H1 (cell line): ENCODE data around the gene PIP4K2C.

ENCODE experiments used
- BACH1 ChIP-seq: IDR thresholded peaks from 2 replicates; pipeline ENCODE4 v1.6.1; 2012; ENCODE audit warnings: low read length, improper control_type of control experiment
- CBX5 ChIP-seq: fragments of 300-800, 300-1000 bp; sonication (generic); IDR thresholded peaks from 2 replicates; pipeline ENCODE4 v1.7.1; 2016; ENCODE audit warnings: antibody characterized with exemption, low read length, low read depth
- CEBPB ChIP-seq: IDR thresholded peaks from 2 replicates; pipeline ENCODE4 v1.6.1; 2012; ENCODE audit warnings: low read depth, low read length
- EP300 ChIP-seq, 2 experiments: IDR thresholded peaks; 1 replicate in 1 of 2; 2 replicates in 1 of 2; pipeline ENCODE4 v1.6.1; 2011 to 2012; ENCODE audit warnings: low read depth in 2 of 2, low read length in 2 of 2, mild to moderate bottlenecking in 2 of 2, borderline replicate concordance in 1 of 2, inconsistent platforms in 1 of 2, moderate library complexity in 1 of 2
- HDAC6 ChIP-seq: IDR thresholded peaks from one replicate; pipeline ENCODE4 v1.7.1; 2012; ENCODE audit warnings: low read depth, mild to moderate bottlenecking, inconsistent platforms, low read length, moderate library complexity
- JUND ChIP-seq: IDR thresholded peaks from 2 replicates; pipeline ENCODE4 v1.6.1; 2011; ENCODE audit warnings: mild to moderate bottlenecking, improper control_type of control experiment, low read length
- PHF8 ChIP-seq: fragments of 200-600 bp; sonication (generic); conservative IDR thresholded peaks from 2 replicates; pipeline ENCODE4 v1.7.1; 2012; ENCODE audit warnings: low read depth, mild to moderate bottlenecking, inconsistent platforms, low read length, moderate library complexity
- POLR2A ChIP-seq, 2 experiments: IDR thresholded peaks; 1 replicate in 1 of 2; 2 replicates in 1 of 2; pipeline ENCODE4 v1.6.1; 2011; ENCODE audit warnings: low read depth in 2 of 2, low read length in 2 of 2, mild to moderate bottlenecking in 2 of 2; ENCODE audit errors: control extremely low read depth in 1 of 2
- YY1 ChIP-seq: IDR thresholded peaks from 2 replicates; pipeline ENCODE4 v1.6.1; 2011; ENCODE audit warnings: low read depth, mild to moderate bottlenecking, low read length
- TF ChIP-seq, protein P1 (sequence below), 3 experiments: IDR thresholded peaks; 1 replicate in 2 of 3; 2 replicates in 1 of 3; pipeline versions ENCODE4 v1.5.1 to v1.6.1; 2011; ENCODE audit warnings: low read length in 3 of 3, mild to moderate bottlenecking in 3 of 3, inconsistent platforms in 2 of 3, low read depth in 1 of 3, moderate library complexity in 1 of 3; ENCODE audit not compliant: insufficient read depth in 1 of 3; ENCODE audit errors: control extremely low read depth in 1 of 3
- TF ChIP-seq, protein P2 (sequence below): fragments of 300-600 bp; sonication (generic); IDR thresholded peaks from 2 replicates; pipeline ENCODE4 v1.7.1; 2012; ENCODE audit warnings: low read length, moderate library complexity, mild to moderate bottlenecking, inconsistent platforms; ENCODE audit not compliant: insufficient replicate concordance

DNA sequence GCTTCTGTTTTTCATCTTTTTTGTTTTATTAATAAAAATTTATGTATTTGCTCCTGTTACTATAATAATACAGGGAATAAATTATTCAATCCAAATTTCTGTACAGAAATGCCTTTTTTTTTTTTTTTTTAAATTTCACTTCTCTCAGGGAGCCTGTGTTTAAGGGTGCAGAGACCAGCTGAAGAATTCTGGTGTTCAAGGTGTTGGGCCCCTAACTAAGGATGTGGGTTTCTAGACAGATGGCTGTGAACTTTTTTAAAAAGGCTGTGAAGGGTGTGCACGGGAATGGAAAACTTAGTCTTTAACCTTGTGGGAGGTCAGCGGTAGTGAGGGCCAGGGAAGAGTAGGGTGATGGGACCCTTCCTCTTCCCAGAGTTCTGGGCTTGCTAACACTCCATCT is 12.3 kb downstream of the PIP4K2C start:
- TF ChIP-seq, protein P1, sequence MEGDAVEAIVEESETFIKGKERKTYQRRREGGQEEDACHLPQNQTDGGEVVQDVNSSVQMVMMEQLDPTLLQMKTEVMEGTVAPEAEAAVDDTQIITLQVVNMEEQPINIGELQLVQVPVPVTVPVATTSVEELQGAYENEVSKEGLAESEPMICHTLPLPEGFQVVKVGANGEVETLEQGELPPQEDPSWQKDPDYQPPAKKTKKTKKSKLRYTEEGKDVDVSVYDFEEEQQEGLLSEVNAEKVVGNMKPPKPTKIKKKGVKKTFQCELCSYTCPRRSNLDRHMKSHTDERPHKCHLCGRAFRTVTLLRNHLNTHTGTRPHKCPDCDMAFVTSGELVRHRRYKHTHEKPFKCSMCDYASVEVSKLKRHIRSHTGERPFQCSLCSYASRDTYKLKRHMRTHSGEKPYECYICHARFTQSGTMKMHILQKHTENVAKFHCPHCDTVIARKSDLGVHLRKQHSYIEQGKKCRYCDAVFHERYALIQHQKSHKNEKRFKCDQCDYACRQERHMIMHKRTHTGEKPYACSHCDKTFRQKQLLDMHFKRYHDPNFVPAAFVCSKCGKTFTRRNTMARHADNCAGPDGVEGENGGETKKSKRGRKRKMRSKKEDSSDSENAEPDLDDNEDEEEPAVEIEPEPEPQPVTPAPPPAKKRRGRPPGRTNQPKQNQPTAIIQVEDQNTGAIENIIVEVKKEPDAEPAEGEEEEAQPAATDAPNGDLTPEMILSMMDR (IDR thresholded peaks at IDR 0.05; ENCODE audit: control extremely low read depth in 1 of 3, insufficient read depth in 1 of 3, low read depth in 1 of 3, low read length in 3 of 3) = no peak
- TF ChIP-seq POLR2A (IDR thresholded peaks at IDR 0.05; ENCODE audit: control extremely low read depth in 1 of 2, low read depth in 2 of 2, low read length in 2 of 2) = no peak
- no peak for TF ChIP-seq JUND
- no peak for TF ChIP-seq PHF8
- TF ChIP-seq CEBPB = no peak
- no peak for TF ChIP-seq YY1
- no peak for TF ChIP-seq CBX5
- TF ChIP-seq HDAC6 = no peak
- TF ChIP-seq BACH1 = no peak
- no peak for TF ChIP-seq EP300 (IDR thresholded peaks at IDR 0.05; ENCODE audit: borderline replicate concordance in 1 of 2, low read depth in 2 of 2, low read length in 2 of 2)
- TF ChIP-seq, protein P2, sequence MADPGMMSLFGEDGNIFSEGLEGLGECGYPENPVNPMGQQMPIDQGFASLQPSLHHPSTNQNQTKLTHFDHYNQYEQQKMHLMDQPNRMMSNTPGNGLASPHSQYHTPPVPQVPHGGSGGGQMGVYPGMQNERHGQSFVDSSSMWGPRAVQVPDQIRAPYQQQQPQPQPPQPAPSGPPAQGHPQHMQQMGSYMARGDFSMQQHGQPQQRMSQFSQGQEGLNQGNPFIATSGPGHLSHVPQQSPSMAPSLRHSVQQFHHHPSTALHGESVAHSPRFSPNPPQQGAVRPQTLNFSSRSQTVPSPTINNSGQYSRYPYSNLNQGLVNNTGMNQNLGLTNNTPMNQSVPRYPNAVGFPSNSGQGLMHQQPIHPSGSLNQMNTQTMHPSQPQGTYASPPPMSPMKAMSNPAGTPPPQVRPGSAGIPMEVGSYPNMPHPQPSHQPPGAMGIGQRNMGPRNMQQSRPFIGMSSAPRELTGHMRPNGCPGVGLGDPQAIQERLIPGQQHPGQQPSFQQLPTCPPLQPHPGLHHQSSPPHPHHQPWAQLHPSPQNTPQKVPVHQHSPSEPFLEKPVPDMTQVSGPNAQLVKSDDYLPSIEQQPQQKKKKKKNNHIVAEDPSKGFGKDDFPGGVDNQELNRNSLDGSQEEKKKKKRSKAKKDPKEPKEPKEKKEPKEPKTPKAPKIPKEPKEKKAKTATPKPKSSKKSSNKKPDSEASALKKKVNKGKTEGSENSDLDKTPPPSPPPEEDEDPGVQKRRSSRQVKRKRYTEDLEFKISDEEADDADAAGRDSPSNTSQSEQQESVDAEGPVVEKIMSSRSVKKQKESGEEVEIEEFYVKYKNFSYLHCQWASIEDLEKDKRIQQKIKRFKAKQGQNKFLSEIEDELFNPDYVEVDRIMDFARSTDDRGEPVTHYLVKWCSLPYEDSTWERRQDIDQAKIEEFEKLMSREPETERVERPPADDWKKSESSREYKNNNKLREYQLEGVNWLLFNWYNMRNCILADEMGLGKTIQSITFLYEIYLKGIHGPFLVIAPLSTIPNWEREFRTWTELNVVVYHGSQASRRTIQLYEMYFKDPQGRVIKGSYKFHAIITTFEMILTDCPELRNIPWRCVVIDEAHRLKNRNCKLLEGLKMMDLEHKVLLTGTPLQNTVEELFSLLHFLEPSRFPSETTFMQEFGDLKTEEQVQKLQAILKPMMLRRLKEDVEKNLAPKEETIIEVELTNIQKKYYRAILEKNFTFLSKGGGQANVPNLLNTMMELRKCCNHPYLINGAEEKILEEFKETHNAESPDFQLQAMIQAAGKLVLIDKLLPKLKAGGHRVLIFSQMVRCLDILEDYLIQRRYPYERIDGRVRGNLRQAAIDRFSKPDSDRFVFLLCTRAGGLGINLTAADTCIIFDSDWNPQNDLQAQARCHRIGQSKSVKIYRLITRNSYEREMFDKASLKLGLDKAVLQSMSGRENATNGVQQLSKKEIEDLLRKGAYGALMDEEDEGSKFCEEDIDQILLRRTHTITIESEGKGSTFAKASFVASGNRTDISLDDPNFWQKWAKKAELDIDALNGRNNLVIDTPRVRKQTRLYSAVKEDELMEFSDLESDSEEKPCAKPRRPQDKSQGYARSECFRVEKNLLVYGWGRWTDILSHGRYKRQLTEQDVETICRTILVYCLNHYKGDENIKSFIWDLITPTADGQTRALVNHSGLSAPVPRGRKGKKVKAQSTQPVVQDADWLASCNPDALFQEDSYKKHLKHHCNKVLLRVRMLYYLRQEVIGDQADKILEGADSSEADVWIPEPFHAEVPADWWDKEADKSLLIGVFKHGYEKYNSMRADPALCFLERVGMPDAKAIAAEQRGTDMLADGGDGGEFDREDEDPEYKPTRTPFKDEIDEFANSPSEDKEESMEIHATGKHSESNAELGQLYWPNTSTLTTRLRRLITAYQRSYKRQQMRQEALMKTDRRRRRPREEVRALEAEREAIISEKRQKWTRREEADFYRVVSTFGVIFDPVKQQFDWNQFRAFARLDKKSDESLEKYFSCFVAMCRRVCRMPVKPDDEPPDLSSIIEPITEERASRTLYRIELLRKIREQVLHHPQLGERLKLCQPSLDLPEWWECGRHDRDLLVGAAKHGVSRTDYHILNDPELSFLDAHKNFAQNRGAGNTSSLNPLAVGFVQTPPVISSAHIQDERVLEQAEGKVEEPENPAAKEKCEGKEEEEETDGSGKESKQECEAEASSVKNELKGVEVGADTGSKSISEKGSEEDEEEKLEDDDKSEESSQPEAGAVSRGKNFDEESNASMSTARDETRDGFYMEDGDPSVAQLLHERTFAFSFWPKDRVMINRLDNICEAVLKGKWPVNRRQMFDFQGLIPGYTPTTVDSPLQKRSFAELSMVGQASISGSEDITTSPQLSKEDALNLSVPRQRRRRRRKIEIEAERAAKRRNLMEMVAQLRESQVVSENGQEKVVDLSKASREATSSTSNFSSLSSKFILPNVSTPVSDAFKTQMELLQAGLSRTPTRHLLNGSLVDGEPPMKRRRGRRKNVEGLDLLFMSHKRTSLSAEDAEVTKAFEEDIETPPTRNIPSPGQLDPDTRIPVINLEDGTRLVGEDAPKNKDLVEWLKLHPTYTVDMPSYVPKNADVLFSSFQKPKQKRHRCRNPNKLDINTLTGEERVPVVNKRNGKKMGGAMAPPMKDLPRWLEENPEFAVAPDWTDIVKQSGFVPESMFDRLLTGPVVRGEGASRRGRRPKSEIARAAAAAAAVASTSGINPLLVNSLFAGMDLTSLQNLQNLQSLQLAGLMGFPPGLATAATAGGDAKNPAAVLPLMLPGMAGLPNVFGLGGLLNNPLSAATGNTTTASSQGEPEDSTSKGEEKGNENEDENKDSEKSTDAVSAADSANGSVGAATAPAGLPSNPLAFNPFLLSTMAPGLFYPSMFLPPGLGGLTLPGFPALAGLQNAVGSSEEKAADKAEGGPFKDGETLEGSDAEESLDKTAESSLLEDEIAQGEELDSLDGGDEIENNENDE = no peak
